CMK (cell line): ENCODE measurements around the gene PRH1.

Experiments
- DNase-seq: peaks from one replicate; pipeline ENCODE4 v3.0.0-alpha.2; 2010; ENCODE audit warnings: low read depth

The PRH1 gene

DNA sequence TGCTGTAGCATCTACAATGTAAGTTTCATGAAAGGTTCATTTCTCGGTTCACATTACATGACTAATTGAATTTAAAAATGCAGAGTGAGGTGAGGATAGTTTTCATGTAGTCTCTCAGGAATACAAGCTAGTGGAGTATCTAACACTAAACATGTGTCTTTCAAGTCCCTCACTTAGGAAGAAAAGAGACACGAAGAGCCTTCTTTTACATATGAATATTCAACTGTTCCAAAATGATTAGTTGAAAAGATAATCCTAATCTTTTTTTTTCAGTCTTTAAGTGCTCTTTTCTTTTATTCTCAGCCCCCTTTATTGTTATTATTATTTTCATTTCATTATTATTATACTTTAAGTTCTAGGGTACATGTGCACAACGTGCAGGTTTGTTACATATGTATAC lies 45.6 kb downstream of the PRH1 start:
- DNase-seq = no peak
